Measurements from ENCODE around the gene CRIP3.

- TF ChIP-seq CTCF (IDR thresholded peaks at IDR 0.05; ENCODE audit: low read depth, low read length, missing input control), result peak; percentile 2
- TF ChIP-seq TAF1 (conservative IDR thresholded peaks at IDR 0.05), result no peak
- no peak for TF ChIP-seq YY1 (IDR thresholded peaks at IDR 0.05)
- no peak for TF ChIP-seq JUND (IDR thresholded peaks at IDR 0.05)
- no peak for TF ChIP-seq EGR1 (IDR thresholded peaks at IDR 0.05; ENCODE audit: low read depth in 2 of 2)
- TF ChIP-seq MAX (IDR thresholded peaks at IDR 0.05), result no peak
- peak; percentile 61 to 69 for TF ChIP-seq RAD21 (IDR thresholded peaks at IDR 0.05)
Observed at GRCh38 chr6:43299338-43300293, 9.0 kb downstream of the CRIP3 start.
